H1 (cell line): ENCODE data around the gene PHC1.
A peak's percentile ranks its signal among the peaks of the same experiment; 100 is the strongest.

Source experiments
- ATF3 ChIP-seq: IDR thresholded peaks from 2 replicates; pipeline ENCODE4 v1.6.1; 2011; ENCODE audit warnings: low read depth, mild to moderate bottlenecking, low read length; ENCODE audit not compliant: insufficient read depth
- CTCF ChIP-seq, 3 experiments: IDR thresholded peaks; 1 replicate in 2 of 3; 2 replicates in 1 of 3; pipeline versions ENCODE4 v1.5.1 to v1.6.1; 2011; ENCODE audit warnings: low read length in 3 of 3, mild to moderate bottlenecking in 3 of 3, inconsistent platforms in 2 of 3, low read depth in 1 of 3, moderate library complexity in 1 of 3; ENCODE audit not compliant: insufficient read depth in 1 of 3; ENCODE audit errors: control extremely low read depth in 1 of 3
- EP300 ChIP-seq, 2 experiments: IDR thresholded peaks; 1 replicate in 1 of 2; 2 replicates in 1 of 2; pipeline ENCODE4 v1.6.1; 2011 to 2012; ENCODE audit warnings: low read depth in 2 of 2, low read length in 2 of 2, mild to moderate bottlenecking in 2 of 2, borderline replicate concordance in 1 of 2, inconsistent platforms in 1 of 2, moderate library complexity in 1 of 2
- GABPA ChIP-seq: IDR thresholded peaks from 2 replicates; pipeline ENCODE4 v1.6.1; 2011; ENCODE audit warnings: mild to moderate bottlenecking, low read length, moderate library complexity, borderline replicate concordance; ENCODE audit not compliant: insufficient read depth
- HDAC2 ChIP-seq, 2 experiments: fragments of 300-600 bp in 1 of 2; sonication (generic) in 1 of 2; IDR thresholded peaks; 2 replicates each; pipeline ENCODE4 v1.6.1; 2011 to 2012; ENCODE audit warnings: low read depth in 2 of 2, low read length in 2 of 2, mild to moderate bottlenecking in 2 of 2, moderate library complexity in 2 of 2, borderline replicate concordance in 1 of 2, inconsistent platforms in 1 of 2
- POLR2A ChIP-seq, 2 experiments: IDR thresholded peaks; 1 replicate in 1 of 2; 2 replicates in 1 of 2; pipeline ENCODE4 v1.6.1; 2011; ENCODE audit warnings: low read depth in 2 of 2, low read length in 2 of 2, mild to moderate bottlenecking in 2 of 2; ENCODE audit errors: control extremely low read depth in 1 of 2
- POLR2AphosphoS5 ChIP-seq: IDR thresholded peaks from 2 replicates; pipeline ENCODE4 v1.6.1; 2011; ENCODE audit warnings: low read depth, low read length
- SIN3A ChIP-seq, 2 experiments: IDR thresholded peaks in 1 of 2; conservative IDR thresholded peaks in 1 of 2; 2 replicates each; pipeline ENCODE4 v1.6.1; 2011 to 2012; ENCODE audit warnings: low read length in 2 of 2, improper control_type of control experiment in 1 of 2, low read depth in 1 of 2, mild to moderate bottlenecking in 1 of 2

- TF ChIP-seq POLR2A (IDR thresholded peaks at IDR 0.05; ENCODE audit: control extremely low read depth in 1 of 2, low read depth in 2 of 2, low read length in 2 of 2) (0 out of 3 replicates have a peak, but pooled peaks of 1 of the 2 experiments have one; percentile 42), CTCF (IDR thresholded peaks at IDR 0.05; ENCODE audit: control extremely low read depth in 1 of 3, insufficient read depth in 1 of 3, low read depth in 1 of 3, low read length in 3 of 3) (no peak), EP300 (IDR thresholded peaks at IDR 0.05; ENCODE audit: borderline replicate concordance in 1 of 2, low read depth in 2 of 2, low read length in 2 of 2) (no peak), POLR2AphosphoS5 (peak; percentile 56; the same call in 1 of the 2 replicates), SIN3A (conservative IDR thresholded peaks at IDR 0.05 in 1 of 2, IDR thresholded peaks at IDR 0.05 in 1 of 2; ENCODE audit: low read depth in 1 of 2, low read length in 2 of 2) (peak; percentile 28 to 75; a peak in 1 of 4 replicates), HDAC2 (IDR thresholded peaks at IDR 0.05; ENCODE audit: borderline replicate concordance in 1 of 2, low read depth in 2 of 2, low read length in 2 of 2) (no peak), GABPA (no peak), ATF3 (no peak)
These were observed 612 bp downstream of the PHC1 start for GRCh38 chr12:8914716-8915526.
